T1000 (cell line): ENCODE data around the gene DET1.
"Not testable (repeated sequence)": the region's sequence is repeated elsewhere in the genome, so short reads cannot be mapped to it uniquely, and the experiment has no call there.

Experiments
- DNase-seq: peaks from one replicate; lab custom pipeline; 2025; ENCODE audit warnings: mixed read lengths; lab: John Stamatoyannopoulos, UW

The DET1 gene

DNA sequence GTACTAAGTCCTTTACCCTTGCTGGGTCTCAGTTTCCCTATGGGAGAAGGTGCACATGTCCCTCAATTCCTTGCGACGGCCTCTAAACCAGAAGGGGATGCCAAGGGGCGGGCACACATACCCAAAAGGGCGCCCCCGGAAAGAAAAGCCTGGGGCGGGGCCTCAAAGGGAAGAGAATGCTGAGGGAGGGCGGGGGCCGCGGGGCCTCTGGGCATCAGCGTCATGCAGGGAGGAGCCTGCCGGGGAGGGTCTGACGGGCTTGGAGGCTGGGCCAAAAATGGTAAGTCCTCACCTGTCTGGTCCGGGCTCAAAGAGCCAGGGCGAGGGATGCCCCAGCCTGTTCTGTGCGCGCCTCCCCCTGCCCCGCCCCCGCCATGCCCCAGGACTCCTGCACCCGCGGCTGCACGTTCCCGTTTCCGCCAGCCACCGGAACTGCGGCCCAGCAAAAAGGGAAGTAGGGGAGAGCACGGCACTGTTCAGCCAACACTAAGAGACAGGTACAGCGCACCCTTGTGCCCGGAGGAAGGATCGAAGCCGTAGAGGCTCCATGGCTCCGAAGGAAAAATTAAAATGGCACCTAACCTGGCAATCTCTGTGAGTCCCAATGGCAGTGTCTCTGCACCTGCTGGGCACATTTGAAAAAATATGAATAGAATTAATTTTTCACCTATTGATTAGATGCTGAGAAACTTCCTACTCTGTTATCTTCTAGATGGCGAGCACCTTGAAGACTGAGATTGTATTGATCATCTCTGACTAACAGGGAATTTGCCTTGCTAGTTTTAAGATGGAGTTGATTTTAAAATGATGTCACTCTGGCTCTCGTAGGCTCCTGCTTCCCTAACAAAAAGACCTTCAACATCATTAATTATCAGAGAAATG lies at the start of gene DET1:
Gene DET1, minus strand, starts transcription at position 434 of the 882 bp plus-strand sequence. CDS start 14,976 bp downstream, outside the sequence.
- peak; percentile 86 for DNase-seq

GRCh38 chr15:88591384-88591783 lies 44.9 kb upstream of the DET1 start:
- no peak for DNase-seq

GRCh38 chr15:88590759-88591158 lies 44.3 kb upstream of the DET1 start:
- DNase-seq, result no peak

GRCh38 chr15:88586401-88587162 lies 40.1 kb upstream of the DET1 start:
- DNase-seq, result peak; percentile 54

- no peak for DNase-seq
Observed at GRCh38 chr15:88580532-88580931, 34.1 kb upstream of the DET1 start.

DNA sequence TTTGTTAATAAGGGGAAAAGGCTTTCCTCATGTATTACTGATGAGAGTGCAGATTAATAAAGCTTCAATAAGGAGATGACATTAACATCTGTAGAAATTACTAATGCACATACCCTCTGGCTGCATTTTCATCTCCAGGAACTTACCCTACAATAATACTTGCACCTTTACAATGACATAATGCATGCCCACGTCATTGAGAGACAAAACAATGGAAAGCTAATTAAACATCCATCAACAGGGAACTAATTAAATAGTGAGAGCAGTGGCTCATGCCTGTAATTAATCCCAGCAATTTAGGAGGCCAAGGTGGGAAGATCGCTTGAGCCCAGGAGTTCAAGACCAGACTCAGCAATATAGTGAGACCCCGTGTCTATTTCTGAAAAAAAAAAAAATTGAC lies 32.8 kb upstream of the DET1 start:
- no peak for DNase-seq

DNA sequence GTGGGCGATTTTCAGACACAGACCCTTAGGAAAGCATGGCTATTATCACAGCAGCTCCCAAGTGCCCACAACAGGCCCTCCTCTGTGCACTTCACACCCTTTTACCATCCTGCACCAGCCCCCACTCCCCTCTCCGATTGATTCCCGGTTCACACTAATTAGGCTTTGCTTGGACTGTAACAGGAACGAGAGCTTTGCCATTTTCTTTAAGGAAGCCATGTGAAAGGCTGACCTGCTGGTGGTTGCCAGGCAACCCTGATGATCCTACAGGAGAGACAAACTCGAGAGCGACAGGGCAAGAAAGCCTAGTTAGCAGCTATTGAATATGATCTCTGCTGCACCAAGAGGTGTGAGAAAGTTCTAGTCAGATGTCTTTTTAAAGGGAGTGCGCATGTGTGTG lies 28.2 kb upstream of the DET1 start:
- DNase-seq, result no peak

GRCh38 chr15:88574077-88574476 lies 27.6 kb upstream of the DET1 start:
- no peak for DNase-seq

DNA sequence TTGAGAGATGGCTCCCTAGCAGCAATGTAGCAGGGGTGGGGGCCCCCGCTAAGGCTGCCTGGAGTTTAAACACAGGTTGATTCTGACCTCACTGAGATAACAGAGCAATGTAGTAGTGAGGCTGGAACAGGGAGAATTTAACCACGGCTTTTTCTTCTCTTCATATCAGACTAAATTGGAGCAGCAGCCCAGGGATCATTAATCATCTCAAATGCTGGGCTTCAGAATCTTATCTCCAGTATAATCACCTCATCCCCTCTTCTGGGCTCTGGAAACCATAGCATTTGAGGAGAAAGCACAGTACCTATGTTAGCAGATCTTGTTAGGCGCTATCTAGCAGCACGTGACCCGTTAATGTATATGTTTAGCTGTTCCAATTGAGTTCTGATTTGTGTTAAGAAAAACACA lies 25.4 kb upstream of the DET1 start:
- no peak for DNase-seq

DNA sequence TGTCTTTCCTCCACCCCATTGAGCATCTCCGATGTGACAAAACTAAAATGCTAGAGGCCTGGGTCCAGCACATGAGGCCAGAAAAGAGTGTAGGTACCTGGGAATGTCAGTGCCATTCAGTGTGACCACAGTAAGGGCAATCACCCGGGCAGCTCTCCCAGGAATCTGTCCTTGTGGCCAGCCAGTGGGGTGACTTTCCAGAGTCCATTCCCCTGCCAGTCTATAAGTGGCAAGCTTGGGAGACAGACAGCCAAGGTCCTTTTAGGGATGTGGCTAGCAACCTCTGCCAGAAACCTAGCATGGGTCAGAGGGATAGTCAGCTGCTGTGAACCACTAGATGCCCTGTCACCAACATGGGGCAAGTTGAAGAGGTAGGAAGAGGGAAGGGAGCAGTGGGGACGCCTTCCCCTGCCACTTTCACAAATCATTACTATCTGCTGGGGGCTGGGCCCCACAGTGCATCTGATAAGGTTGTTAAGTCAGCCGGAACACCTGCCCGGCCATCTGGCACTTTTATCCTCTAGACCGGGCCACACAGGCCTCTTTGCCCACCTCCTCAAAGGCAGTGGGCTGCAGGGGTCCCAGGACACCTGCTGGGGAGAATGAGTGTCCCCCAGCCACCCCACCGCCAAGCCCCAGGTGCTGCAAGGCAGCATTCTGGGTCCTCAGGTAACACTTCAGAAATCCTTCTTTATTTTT lies 24.8 kb upstream of the DET1 start:
- no peak for DNase-seq

DNA sequence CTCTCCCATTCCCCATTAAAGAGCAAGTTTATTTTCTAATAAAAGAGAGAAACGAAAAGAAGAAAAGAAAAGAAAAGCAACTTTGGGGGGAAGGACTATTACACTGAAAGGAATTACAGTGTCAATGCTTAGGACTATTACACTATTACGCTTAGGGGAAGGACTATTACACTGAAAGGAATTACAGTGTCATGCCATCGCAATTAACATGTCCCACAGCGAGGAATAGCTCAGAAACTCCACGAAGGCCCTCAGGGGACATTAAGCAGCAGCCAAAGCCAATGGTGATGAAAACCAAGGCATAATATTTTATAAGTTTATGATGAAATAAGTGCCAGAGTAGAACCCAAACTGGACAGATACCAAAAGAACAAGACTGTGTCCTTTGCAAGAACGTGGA lies 22.1 kb upstream of the DET1 start:
- DNase-seq, result no peak

GRCh38 chr15:88564741-88565140 lies 18.3 kb upstream of the DET1 start:
- no peak for DNase-seq

DNA sequence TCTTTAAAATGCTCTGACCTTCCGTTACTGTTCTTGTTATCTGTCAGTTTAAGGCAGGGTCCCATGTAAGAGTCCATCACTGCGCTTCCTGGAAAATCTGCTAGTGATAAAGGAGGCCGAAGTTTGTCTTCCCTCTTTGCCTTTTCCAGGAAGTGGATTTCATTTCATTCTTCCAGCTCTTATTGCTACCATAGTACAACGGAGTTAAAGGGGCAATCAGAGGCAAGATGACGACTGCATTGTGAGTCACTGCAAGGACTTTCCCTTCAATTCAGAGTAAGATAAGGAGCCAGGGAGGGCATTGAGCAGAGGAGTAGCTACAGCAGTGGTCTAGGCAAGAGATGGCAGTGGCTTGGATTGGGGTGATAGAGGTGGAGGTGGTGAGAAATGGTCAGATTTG lies 17.2 kb upstream of the DET1 start:
- no peak for DNase-seq

DNA sequence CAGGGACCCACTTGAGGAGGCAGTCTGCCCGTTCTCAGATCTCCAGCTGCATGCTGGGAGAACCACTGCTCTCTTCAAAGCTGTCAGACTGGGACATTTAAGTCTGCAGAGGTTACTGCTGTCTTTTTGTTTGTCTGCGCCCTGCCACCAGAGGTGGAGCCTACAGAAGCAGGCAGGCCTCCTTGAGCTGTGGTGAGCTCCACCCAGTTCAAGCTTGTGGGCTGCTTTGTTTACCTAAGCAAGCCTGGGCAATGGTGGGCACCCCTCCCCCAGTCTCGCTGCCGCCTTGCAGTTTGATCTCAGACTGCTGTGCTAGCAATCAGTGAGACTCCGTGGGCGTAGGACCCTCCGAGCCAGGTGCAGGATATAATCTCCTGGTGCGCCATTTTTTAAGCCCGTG lies 13.1 kb upstream of the DET1 start:
- DNase-seq, result not testable (repeated sequence)

DNA sequence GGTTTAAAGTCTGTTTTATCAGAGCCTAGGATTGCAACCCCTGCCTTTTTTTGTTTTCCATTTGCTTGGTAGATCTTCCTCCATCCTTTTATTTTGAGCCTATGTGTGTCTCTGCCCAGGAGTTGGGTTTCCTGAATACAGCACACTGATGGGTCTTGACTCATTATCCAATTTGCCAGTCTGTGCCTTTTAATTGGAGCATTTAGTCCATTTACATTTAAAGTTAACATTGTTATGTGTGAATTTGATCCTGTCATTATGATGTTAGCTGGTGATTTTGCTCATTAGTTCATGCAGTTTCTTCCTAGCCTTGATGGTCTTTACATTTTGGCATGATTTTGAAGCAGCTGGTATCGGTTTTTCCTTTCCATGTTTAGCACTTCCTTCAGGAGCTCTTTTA lies 11.5 kb upstream of the DET1 start:
- DNase-seq, result not testable (repeated sequence)

- DNase-seq, result not testable (repeated sequence)
Observed at GRCh38 chr15:88548009-88548408, 1.5 kb upstream of the DET1 start.

- DNase-seq, result not testable (repeated sequence)
Observed at GRCh38 chr15:88545578-88546247, 768 bp downstream of the DET1 start.

DNA sequence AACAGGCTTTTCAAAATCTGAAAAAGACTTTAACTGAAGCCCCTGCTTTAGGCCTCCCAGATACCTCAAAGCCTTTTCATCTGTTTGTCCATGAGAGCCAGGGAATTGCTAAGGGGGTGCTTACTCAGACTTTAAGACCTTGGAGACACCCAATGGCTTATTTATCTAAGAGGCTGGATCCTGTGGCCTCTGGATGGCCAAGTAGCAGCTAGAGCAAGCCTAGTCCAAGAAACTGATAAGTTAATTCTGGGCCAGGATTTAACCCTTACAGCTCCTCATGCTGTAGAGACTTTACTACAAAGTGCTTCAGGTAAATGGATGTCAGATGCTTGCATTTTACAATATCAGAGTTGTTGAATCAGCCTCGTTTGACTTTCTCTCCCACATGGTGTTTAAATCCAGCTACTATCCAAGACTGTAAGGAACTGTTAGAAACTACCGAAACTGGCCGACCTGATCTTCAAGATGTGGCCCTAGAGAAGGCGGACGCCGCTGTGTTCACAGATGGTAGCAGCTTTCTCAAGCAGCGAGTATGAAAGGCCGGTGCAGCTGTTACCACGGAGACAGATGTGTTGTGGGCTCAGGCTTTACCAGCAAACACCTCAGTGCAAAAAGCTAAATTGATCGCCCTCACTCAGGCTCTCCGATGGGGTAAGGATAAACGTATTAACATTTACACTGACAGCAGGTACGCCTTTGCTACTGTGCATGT lies 3.3 kb downstream of the DET1 start:
- no peak for DNase-seq

DNA sequence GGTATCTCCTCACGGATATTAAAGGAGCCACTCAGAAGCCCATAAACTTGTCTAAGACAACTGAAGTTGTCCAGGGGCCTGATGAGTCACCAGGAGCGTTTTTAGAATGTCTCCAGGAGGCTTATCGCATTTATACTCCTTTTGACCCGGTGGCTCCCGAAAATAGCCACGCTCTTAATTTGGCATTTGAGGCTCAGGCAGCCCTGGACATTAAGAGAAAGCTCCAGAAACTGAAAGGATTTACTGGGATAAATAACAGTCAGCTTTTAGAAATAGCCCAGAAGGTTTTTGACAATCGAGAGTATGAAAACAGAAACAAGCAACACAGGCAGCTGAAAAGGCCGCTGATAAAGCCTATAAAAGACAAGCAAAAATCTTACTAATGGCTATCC lies 4.1 kb downstream of the DET1 start:
- no peak for DNase-seq

- no peak for DNase-seq
Observed at GRCh38 chr15:88541709-88542341, 4.7 kb downstream of the DET1 start.

- DNase-seq, result not testable (repeated sequence)
Observed at GRCh38 chr15:88541111-88541510, 5.4 kb downstream of the DET1 start.
